Effector memory CD4-positive, alpha-beta T cell (primary cell): ENCODE measurements around the gene FIS1.

Experiments
- DNase-seq, 3 donors: peaks; one replicate each; pipeline ENCODE4 v3.0.0-alpha.2; 2020
- H3K27ac ChIP-seq: 2 replicates; pipeline ENCODE4 v1.7.0; 2013; ENCODE audit warnings: mild to moderate bottlenecking, low read length, moderate library complexity; ENCODE audit not compliant: insufficient read depth, poor library complexity, severe bottlenecking
- H3K27me3 ChIP-seq: replicated peaks from 2 replicates; pipeline ENCODE4 v1.7.0; 2013; ENCODE audit warnings: mild to moderate bottlenecking, low read length; ENCODE audit not compliant: insufficient read depth, control insufficient read depth, poor library complexity, severe bottlenecking
- H3K36me3 ChIP-seq: 2 replicates; pipeline ENCODE4 v1.7.0; 2013; ENCODE audit warnings: mild to moderate bottlenecking, low read length, moderate library complexity; ENCODE audit not compliant: control insufficient read depth, insufficient read depth
- H3K4me1 ChIP-seq: 2 replicates; pipeline ENCODE4 v1.7.0; 2013; ENCODE audit warnings: low read length, mild to moderate bottlenecking; ENCODE audit not compliant: control insufficient read depth, insufficient read depth, poor library complexity, severe bottlenecking
- H3K4me3 ChIP-seq: 2 replicates; pipeline ENCODE4 v1.7.0; 2013; ENCODE audit warnings: low read length, low read depth, mild to moderate bottlenecking; ENCODE audit not compliant: insufficient read depth, poor library complexity, severe bottlenecking
- H3K9me3 ChIP-seq: 2 replicates; pipeline ENCODE4 v1.7.0; 2013; ENCODE audit warnings: mild to moderate bottlenecking, low read length, moderate library complexity; ENCODE audit not compliant: control insufficient read depth

FIS1 gene

DNA sequence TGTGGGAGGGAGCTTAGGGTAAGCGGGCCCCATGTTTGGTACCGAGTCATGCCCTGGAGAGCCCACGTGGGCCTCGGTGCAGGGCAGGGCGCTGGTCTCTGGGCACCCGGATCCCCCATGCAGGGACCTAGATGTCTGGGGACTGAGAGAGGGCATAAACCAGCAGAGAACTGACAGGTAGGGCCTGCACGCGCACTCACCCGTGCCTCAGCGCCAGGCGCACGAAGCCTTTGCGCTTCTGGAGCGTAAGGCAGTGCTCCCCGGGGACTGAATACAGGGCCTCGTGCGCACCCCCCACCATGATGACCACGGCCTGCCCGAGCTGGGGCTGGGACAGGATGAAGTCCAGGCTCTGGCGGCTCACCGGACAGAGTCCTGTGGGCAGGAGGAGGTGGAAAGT is 46.9 kb downstream of the FIS1 start:
- H3K4me1 ChIP-seq = peaks cover 5% of the 10 kb centered on the region
- no peak overlapping the region for H3K4me3 ChIP-seq
- H3K27ac ChIP-seq = no peak overlapping the region
- H3K36me3 ChIP-seq = no peaks in the 10 kb centered on the region
- no peaks in the 10 kb centered on the region for H3K9me3 ChIP-seq
- DNase-seq = no peak
- peaks cover 20% of the 10 kb centered on the region for H3K27me3 ChIP-seq

GRCh38 chr7:101195884-101196283 is 49.0 kb downstream of the FIS1 start:
- Histone ChIP-seq H3K4me3 (no peak overlapping the region), H3K36me3 (no peaks in the 10 kb centered on the region), H3K27ac (no peak overlapping the region), H3K4me1 (no peaks in the 10 kb centered on the region), H3K27me3 (peaks cover 10% of the 10 kb centered on the region), H3K9me3 (no peaks in the 10 kb centered on the region)
- DNase-seq = no peak
